Stimulated activated CD4-positive, alpha-beta T cell treated with anti-CD3 and anti-CD28 coated beads, Interleukin-4, amount 100 ng/mL, for 4 hours (primary cell): Measurements from ENCODE around the gene DHX29.
"Not testable (repeated sequence)": the region's sequence is repeated elsewhere in the genome, so short reads cannot be mapped to it uniquely, and the experiment has no call there.

Experiments used
- DNase-seq, 2 experiments: peaks; one replicate each; pipeline ENCODE4 v3.0.0-alpha.2; 2020

The DHX29 gene

GRCh38 chr5:55307383-55308253 lies at the start of gene DHX29, which contains the start of gene MTREX:
TSS of gene DHX29 (minus strand) at chr5:55307694. CDS start at chr5:55307573, 121 bp downstream.
TSS of gene MTREX (plus strand) at chr5:55307989. CDS start at chr5:55308014, 25 bp downstream.
- peak; percentile 80 to 83 for DNase-seq

- DNase-seq: no peak
Observed at GRCh38 chr5:55356896-55357295, 49.4 kb upstream of the DHX29 start.

GRCh38 chr5:55350754-55351153 lies 43.3 kb upstream of the DHX29 start:
- no peak for DNase-seq

- no peak for DNase-seq
Observed at GRCh38 chr5:55347786-55348185, 40.3 kb upstream of the DHX29 start.

- no peak for DNase-seq
Observed at GRCh38 chr5:55345327-55345726, 37.8 kb upstream of the DHX29 start.

GRCh38 chr5:55344392-55344992 lies 37.0 kb upstream of the DHX29 start:
- DNase-seq: peak; percentile 45 to 47

GRCh38 chr5:55343609-55344008 lies 36.1 kb upstream of the DHX29 start:
- DNase-seq: no peak

- DNase-seq: no peak
Observed at GRCh38 chr5:55343107-55343506, 35.6 kb upstream of the DHX29 start.

GRCh38 chr5:55338810-55339243 lies 31.3 kb upstream of the DHX29 start:
- peak in 1 of 2 experiments; percentile 36 for DNase-seq

- DNase-seq: no peak
Observed at GRCh38 chr5:55338092-55338613, 30.7 kb upstream of the DHX29 start.

- no peak for DNase-seq
Observed at GRCh38 chr5:55333811-55334210, 26.3 kb upstream of the DHX29 start.

GRCh38 chr5:55333017-55333416 lies 25.5 kb upstream of the DHX29 start:
- no peak for DNase-seq

- DNase-seq: no peak
Observed at GRCh38 chr5:55331321-55331720, 23.8 kb upstream of the DHX29 start.

GRCh38 chr5:55327281-55327680 lies 19.8 kb upstream of the DHX29 start:
- no peak for DNase-seq

- DNase-seq: no peak
Observed at GRCh38 chr5:55325621-55326020, 18.1 kb upstream of the DHX29 start.

- no peak for DNase-seq
Observed at GRCh38 chr5:55324815-55325418, 17.4 kb upstream of the DHX29 start.

GRCh38 chr5:55324006-55324405 lies 16.5 kb upstream of the DHX29 start:
- no peak for DNase-seq

GRCh38 chr5:55320571-55320970 lies 13.1 kb upstream of the DHX29 start:
- no peak for DNase-seq

- no peak for DNase-seq
Observed at GRCh38 chr5:55319491-55319890, 12.0 kb upstream of the DHX29 start.

GRCh38 chr5:55318237-55318636 lies 10.7 kb upstream of the DHX29 start:
- DNase-seq: not testable (repeated sequence)

- DNase-seq: no peak
Observed at GRCh38 chr5:55316837-55317236, 9.3 kb upstream of the DHX29 start.

GRCh38 chr5:55316289-55316688 lies 8.8 kb upstream of the DHX29 start:
- DNase-seq: no peak

GRCh38 chr5:55313870-55314617 lies 6.5 kb upstream of the DHX29 start:
- no peak for DNase-seq
